H1 (cell line): ENCODE data around the gene CADPS. TPM values are rescaled to one million over a fixed set of nuclear protein-coding genes. Genes with fewer than 3 reads are reported as not detected.

ENCODE experiments used
- NANOG ChIP-seq: IDR thresholded peaks from 2 replicates; pipeline ENCODE4 v1.6.1; 2011; ENCODE audit warnings: low read length, low read depth, mild to moderate bottlenecking, inconsistent platforms; ENCODE audit not compliant: insufficient read depth, poor library complexity, severe bottlenecking
- NRF1 ChIP-seq: IDR thresholded peaks from 2 replicates; pipeline ENCODE4 v1.6.1; 2011; ENCODE audit warnings: mild to moderate bottlenecking, low read depth, low read length, improper control_type of control experiment
- POLR2AphosphoS5 ChIP-seq: IDR thresholded peaks from 2 replicates; pipeline ENCODE4 v1.6.1; 2011; ENCODE audit warnings: low read depth, low read length
- POU5F1 ChIP-seq: IDR thresholded peaks from 2 replicates; pipeline ENCODE4 v1.6.1; 2011; ENCODE audit warnings: low read depth, mild to moderate bottlenecking, low read length, moderate library complexity
- SP4 ChIP-seq: IDR thresholded peaks from 2 replicates; pipeline ENCODE4 v1.6.1; 2012; ENCODE audit warnings: low read length, inconsistent platforms
- YY1 ChIP-seq: IDR thresholded peaks from 2 replicates; pipeline ENCODE4 v1.6.1; 2011; ENCODE audit warnings: low read depth, mild to moderate bottlenecking, low read length
- polyA plus RNA-seq, 7 experiments: library from polyadenylated mRNA; depleted of rRNA in 3 of 7; stranded (reverse) in 5 of 7; unstranded in 2 of 7; fragments of >200 nt in 5 of 7; fragments of 200-250 nt in 2 of 7; gene quantifications; 1 replicate in 5 of 7; 2 replicates in 1 of 7; 4 replicates in 1 of 7; pipeline versions ENCODE4 v1.2.1 to v1.2.3, GENCODE V29; 2011 to 2013; ENCODE audit warnings: missing spikeins in 2 of 7, mixed read lengths in 2 of 7
- total RNA-seq: library from RNA; stranded (reverse); fragmentation: NEBNext Ultra II Directional; extraction: Animal tissue kit (Norgen Biotek cat#: 25700); gene quantifications from 2 replicates; pipeline ENCODE4 v1.2.1, GENCODE V29; 2021
- TF ChIP-seq, protein P1 (sequence below): fragments of 300-600 bp; sonication (generic); IDR thresholded peaks from 2 replicates; pipeline ENCODE4 v1.7.1; 2012; ENCODE audit warnings: low read length, moderate library complexity, mild to moderate bottlenecking, inconsistent platforms; ENCODE audit not compliant: insufficient replicate concordance

The CADPS gene
- total and polyA plus RNA-seq, 2 of the 8 experiments (the other 6 are each of a cell fraction or from before 2014, with no cell fraction given): 7.1 to 10.2 TPM

DNA sequence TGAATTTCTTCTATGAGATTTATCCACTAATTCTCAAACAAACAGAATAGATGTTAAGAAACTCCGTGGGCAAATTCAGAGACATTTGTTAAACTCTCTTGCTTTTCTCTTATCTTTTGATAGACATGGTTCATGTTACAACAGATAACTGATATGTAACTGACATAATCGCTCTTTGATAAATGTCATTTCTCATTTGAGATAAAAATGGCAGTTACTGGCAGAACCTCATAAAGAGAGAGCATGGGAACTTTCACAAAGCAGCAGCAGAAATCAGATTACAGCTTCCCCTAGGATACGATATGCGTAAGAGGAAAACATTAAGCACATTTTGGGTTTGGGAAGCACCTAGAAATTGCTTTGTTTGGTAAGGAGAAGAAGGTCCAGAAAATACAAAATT, 126.1 kb downstream of the CADPS start (continued):
- TF ChIP-seq, protein P1, sequence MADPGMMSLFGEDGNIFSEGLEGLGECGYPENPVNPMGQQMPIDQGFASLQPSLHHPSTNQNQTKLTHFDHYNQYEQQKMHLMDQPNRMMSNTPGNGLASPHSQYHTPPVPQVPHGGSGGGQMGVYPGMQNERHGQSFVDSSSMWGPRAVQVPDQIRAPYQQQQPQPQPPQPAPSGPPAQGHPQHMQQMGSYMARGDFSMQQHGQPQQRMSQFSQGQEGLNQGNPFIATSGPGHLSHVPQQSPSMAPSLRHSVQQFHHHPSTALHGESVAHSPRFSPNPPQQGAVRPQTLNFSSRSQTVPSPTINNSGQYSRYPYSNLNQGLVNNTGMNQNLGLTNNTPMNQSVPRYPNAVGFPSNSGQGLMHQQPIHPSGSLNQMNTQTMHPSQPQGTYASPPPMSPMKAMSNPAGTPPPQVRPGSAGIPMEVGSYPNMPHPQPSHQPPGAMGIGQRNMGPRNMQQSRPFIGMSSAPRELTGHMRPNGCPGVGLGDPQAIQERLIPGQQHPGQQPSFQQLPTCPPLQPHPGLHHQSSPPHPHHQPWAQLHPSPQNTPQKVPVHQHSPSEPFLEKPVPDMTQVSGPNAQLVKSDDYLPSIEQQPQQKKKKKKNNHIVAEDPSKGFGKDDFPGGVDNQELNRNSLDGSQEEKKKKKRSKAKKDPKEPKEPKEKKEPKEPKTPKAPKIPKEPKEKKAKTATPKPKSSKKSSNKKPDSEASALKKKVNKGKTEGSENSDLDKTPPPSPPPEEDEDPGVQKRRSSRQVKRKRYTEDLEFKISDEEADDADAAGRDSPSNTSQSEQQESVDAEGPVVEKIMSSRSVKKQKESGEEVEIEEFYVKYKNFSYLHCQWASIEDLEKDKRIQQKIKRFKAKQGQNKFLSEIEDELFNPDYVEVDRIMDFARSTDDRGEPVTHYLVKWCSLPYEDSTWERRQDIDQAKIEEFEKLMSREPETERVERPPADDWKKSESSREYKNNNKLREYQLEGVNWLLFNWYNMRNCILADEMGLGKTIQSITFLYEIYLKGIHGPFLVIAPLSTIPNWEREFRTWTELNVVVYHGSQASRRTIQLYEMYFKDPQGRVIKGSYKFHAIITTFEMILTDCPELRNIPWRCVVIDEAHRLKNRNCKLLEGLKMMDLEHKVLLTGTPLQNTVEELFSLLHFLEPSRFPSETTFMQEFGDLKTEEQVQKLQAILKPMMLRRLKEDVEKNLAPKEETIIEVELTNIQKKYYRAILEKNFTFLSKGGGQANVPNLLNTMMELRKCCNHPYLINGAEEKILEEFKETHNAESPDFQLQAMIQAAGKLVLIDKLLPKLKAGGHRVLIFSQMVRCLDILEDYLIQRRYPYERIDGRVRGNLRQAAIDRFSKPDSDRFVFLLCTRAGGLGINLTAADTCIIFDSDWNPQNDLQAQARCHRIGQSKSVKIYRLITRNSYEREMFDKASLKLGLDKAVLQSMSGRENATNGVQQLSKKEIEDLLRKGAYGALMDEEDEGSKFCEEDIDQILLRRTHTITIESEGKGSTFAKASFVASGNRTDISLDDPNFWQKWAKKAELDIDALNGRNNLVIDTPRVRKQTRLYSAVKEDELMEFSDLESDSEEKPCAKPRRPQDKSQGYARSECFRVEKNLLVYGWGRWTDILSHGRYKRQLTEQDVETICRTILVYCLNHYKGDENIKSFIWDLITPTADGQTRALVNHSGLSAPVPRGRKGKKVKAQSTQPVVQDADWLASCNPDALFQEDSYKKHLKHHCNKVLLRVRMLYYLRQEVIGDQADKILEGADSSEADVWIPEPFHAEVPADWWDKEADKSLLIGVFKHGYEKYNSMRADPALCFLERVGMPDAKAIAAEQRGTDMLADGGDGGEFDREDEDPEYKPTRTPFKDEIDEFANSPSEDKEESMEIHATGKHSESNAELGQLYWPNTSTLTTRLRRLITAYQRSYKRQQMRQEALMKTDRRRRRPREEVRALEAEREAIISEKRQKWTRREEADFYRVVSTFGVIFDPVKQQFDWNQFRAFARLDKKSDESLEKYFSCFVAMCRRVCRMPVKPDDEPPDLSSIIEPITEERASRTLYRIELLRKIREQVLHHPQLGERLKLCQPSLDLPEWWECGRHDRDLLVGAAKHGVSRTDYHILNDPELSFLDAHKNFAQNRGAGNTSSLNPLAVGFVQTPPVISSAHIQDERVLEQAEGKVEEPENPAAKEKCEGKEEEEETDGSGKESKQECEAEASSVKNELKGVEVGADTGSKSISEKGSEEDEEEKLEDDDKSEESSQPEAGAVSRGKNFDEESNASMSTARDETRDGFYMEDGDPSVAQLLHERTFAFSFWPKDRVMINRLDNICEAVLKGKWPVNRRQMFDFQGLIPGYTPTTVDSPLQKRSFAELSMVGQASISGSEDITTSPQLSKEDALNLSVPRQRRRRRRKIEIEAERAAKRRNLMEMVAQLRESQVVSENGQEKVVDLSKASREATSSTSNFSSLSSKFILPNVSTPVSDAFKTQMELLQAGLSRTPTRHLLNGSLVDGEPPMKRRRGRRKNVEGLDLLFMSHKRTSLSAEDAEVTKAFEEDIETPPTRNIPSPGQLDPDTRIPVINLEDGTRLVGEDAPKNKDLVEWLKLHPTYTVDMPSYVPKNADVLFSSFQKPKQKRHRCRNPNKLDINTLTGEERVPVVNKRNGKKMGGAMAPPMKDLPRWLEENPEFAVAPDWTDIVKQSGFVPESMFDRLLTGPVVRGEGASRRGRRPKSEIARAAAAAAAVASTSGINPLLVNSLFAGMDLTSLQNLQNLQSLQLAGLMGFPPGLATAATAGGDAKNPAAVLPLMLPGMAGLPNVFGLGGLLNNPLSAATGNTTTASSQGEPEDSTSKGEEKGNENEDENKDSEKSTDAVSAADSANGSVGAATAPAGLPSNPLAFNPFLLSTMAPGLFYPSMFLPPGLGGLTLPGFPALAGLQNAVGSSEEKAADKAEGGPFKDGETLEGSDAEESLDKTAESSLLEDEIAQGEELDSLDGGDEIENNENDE: no peak
- TF ChIP-seq POLR2AphosphoS5 (no peak), YY1 (no peak), NRF1 (no peak), NANOG (no peak), SP4 (no peak), POU5F1 (no peak)
